ENCODE measurements around the gene PAK1.

The PAK1 gene

GRCh38 chr11:77416357-77416756, 57.5 kb downstream of the PAK1 start:
- no peak overlapping the region for H3K4me3 ChIP-seq (ENCODE audit: low read depth, low read length, poor library complexity, severe bottlenecking)

GRCh38 chr11:77413850-77414460, 59.9 kb downstream of the PAK1 start:
- Histone ChIP-seq H3F3A (ENCODE audit: insufficient read depth, low read length) (no peaks in the 10 kb centered on the region), H3K36me3 (ENCODE audit: insufficient read depth, low read length) (no peaks in the 10 kb centered on the region), H3K9me2 (ENCODE audit: low read depth, low read length) (no peaks in the 10 kb centered on the region), H3K9me3 (ENCODE audit: low read length) (no peaks in the 10 kb centered on the region), H3K79me2 (ENCODE audit: insufficient read depth, low read length) (no peaks in the 10 kb centered on the region), H3K9ac (ENCODE audit: low read length) (no peak overlapping the region), H3K4me3 (ENCODE audit: low read depth, low read length, poor library complexity, severe bottlenecking) (no peak overlapping the region), H3K4me1 (ENCODE audit: insufficient read depth, low read length, severe bottlenecking) (no peaks in the 10 kb centered on the region), H3K27ac (ENCODE audit: low read depth, low read length, poor library complexity, severe bottlenecking) (no peak overlapping the region), H3K4me2 (ENCODE audit: low read length) (no peak overlapping the region), H4K20me1 (ENCODE audit: insufficient read depth, low read length) (no peaks in the 10 kb centered on the region), H3K27me3 (ENCODE audit: insufficient read depth, low read length) (no peaks in the 10 kb centered on the region), H2AFZ (ENCODE audit: low read length) (no peak overlapping the region)
- TF ChIP-seq CTCF (IDR thresholded peaks at IDR 0.05; ENCODE audit: low read length): no peak
- TF ChIP-seq EZH2 (IDR thresholded peaks at IDR 0.05; ENCODE audit: borderline replicate concordance, low read length): no peak

More at GRCh38 chr11:77416357-77416756, 57.5 kb downstream of the PAK1 start:
- H3K4me1 ChIP-seq (ENCODE audit: insufficient read depth, low read length, severe bottlenecking): no peaks in the 10 kb centered on the region
- no peaks in the 10 kb centered on the region for H4K20me1 ChIP-seq (ENCODE audit: insufficient read depth, low read length)
- no peak overlapping the region for H3K4me2 ChIP-seq (ENCODE audit: low read length)
- no peak for TF ChIP-seq CTCF (IDR thresholded peaks at IDR 0.05; ENCODE audit: low read length)
- TF ChIP-seq EZH2 (IDR thresholded peaks at IDR 0.05; ENCODE audit: borderline replicate concordance, low read length): no peak
- no peak overlapping the region for H3K9ac ChIP-seq (ENCODE audit: low read length)
- no peak overlapping the region for H3K27ac ChIP-seq (ENCODE audit: low read depth, low read length, poor library complexity, severe bottlenecking)
- H3K9me2 ChIP-seq (ENCODE audit: low read depth, low read length): no peaks in the 10 kb centered on the region
- H3F3A ChIP-seq (ENCODE audit: insufficient read depth, low read length): no peaks in the 10 kb centered on the region
- H2AFZ ChIP-seq (ENCODE audit: low read length): no peak overlapping the region
- no peaks in the 10 kb centered on the region for H3K79me2 ChIP-seq (ENCODE audit: insufficient read depth, low read length)
- H3K9me3 ChIP-seq (ENCODE audit: low read length): no peaks in the 10 kb centered on the region
- H3K36me3 ChIP-seq (ENCODE audit: insufficient read depth, low read length): no peaks in the 10 kb centered on the region
- no peaks in the 10 kb centered on the region for H3K27me3 ChIP-seq (ENCODE audit: insufficient read depth, low read length)

GRCh38 chr11:77412814-77413213, 61.1 kb downstream of the PAK1 start:
- H4K20me1 ChIP-seq (ENCODE audit: insufficient read depth, low read length): no peaks in the 10 kb centered on the region
- TF ChIP-seq EZH2 (IDR thresholded peaks at IDR 0.05; ENCODE audit: borderline replicate concordance, low read length) (no peak), CTCF (IDR thresholded peaks at IDR 0.05; ENCODE audit: low read length) (no peak)
- H3K4me1 ChIP-seq (ENCODE audit: insufficient read depth, low read length, severe bottlenecking): no peaks in the 10 kb centered on the region

More at GRCh38 chr11:77412814-77413213, 61.1 kb downstream of the PAK1 start:
- Histone ChIP-seq H3K9ac (ENCODE audit: low read length) (no peak overlapping the region), H3K4me3 (ENCODE audit: low read depth, low read length, poor library complexity, severe bottlenecking) (no peak overlapping the region), H3F3A (ENCODE audit: insufficient read depth, low read length) (no peaks in the 10 kb centered on the region), H3K27ac (ENCODE audit: low read depth, low read length, poor library complexity, severe bottlenecking) (no peak overlapping the region), H3K36me3 (ENCODE audit: insufficient read depth, low read length) (no peaks in the 10 kb centered on the region), H3K79me2 (ENCODE audit: insufficient read depth, low read length) (no peaks in the 10 kb centered on the region), H3K27me3 (ENCODE audit: insufficient read depth, low read length) (no peaks in the 10 kb centered on the region), H3K9me2 (ENCODE audit: low read depth, low read length) (no peaks in the 10 kb centered on the region), H2AFZ (ENCODE audit: low read length) (no peak overlapping the region), H3K9me3 (ENCODE audit: low read length) (no peaks in the 10 kb centered on the region), H3K4me2 (ENCODE audit: low read length) (no peak overlapping the region)
